ENCODE data around the gene ACTR3. TPM values are rescaled to one million over a fixed set of nuclear protein-coding genes. Genes with fewer than 3 reads are reported as not detected.

ACTR3 gene
- total and polyA plus RNA-seq, 9 donors, result 85.9 to 148 (median 116) TPM

DNA sequence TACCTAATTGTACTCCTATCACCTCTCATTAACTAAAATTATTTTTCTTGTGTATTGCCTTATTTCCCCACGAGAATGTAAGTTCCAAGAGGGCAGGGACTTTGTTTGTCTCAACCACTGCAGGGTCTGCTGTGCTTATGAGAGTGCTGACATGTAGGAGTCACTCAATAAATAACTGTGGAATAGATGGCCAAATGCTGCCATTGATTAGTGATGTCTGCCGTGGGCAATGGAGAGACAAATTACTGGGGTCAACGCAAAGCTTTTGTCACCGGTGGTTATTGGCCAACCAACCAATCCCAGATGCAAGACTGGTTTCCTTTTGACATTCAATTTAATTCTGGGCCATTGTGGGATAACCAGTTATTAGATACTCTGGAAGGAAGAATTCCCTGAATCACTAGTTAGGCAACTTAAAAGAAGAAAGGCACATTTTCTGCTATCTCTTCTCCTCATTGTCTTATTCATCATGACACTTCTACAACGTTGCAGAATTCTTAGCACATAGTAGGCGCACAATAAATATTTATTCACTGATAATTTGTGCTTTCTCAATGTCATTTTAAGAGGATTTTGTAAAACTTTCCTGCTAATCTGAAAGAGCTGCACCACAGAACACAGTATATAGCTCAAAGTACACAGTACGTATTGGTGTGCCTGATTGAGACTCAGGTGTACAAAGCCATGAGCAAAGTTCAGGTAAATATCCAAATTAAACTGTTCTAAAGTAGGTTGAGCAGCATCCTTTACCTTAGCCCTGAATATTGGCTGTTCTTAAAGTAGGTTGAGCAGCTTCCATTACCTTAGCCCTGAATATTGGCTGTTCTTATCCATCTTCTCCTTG lies 95.9 kb downstream of the ACTR3 start:
- Histone ChIP-seq H3K9me3 (replicated peaks; ENCODE audit: control insufficient read depth, low read depth, low read length) (no peaks in the 10 kb centered on the region), H3K27me3 (ENCODE audit: control insufficient read depth, insufficient read depth, low read length) (no peaks in the 10 kb centered on the region), H3K4me3 (ENCODE audit: low read length) (no peak overlapping the region), H3K36me3 (ENCODE audit: control insufficient read depth, insufficient read depth, low read length) (no peaks in the 10 kb centered on the region), H3K4me1 (ENCODE audit: control insufficient read depth, insufficient read depth, low read length) (peaks cover 2% of the 10 kb centered on the region), H3K27ac (ENCODE audit: low read length) (no peak overlapping the region)
- WGBS (ENCODE audit: insufficient coverage), result no CpG with 5 or more reads among the region's 7 CpGs
- no peak for DNase-seq

DNA sequence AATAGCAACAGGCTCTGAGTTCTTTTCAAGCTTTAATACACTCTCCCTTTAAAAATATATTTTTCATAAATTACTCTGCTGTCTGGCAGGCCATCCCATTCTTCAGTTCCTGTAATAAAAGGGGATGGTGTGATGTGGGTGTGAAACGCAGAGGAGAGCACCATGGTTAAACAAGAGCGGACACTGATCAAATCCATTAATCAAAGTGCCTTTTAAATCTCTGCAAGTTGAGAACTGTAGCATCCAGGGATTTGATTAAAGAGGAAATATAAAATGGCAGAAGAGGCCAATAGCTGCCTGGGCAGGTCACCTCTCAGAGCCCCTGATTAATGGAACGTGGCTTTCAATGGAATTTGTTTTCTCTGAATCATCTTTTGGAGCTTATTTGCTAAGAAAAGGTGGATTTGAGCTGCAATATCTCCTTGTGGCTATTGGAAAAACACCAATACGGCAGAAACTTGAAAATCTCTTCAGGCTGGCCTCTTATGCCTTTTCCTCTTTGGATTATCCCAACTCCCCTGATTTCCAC lies 96.9 kb downstream of the ACTR3 start:
- 54% methylated on average over 2 of the region's 4 CpGs for WGBS (ENCODE audit: insufficient coverage)

DNA sequence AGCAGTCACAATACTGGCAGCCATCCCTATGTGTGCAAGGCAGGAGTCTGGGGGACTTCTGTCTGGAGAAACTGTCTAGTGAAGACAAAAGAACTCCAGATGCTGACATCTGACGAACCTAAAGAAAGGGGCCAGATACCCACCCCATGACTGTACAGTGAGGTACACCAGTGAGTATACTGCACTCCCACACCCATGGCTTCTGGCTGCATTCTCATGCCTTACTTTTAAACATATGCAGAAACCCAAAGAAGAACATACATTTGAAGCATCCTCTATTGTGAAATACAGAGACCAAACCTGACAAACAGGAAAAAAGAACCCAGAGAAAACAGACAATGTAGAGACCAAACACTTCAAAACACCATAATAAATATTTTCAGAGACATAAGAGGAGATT lies 102.2 kb downstream of the ACTR3 start:
- WGBS (ENCODE audit: insufficient coverage), result no CpG with 5 or more reads among the region's 1 CpG
- Histone ChIP-seq H3K27me3 (ENCODE audit: control insufficient read depth, insufficient read depth, low read length) (no peaks in the 10 kb centered on the region), H3K27ac (ENCODE audit: low read length) (no peak overlapping the region), H3K36me3 (ENCODE audit: control insufficient read depth, insufficient read depth, low read length) (no peaks in the 10 kb centered on the region), H3K4me3 (ENCODE audit: low read length) (no peak overlapping the region), H3K9me3 (replicated peaks; ENCODE audit: control insufficient read depth, low read depth, low read length) (no peaks in the 10 kb centered on the region), H3K4me1 (ENCODE audit: control insufficient read depth, insufficient read depth, low read length) (no peaks in the 10 kb centered on the region)
- DNase-seq, result no peak

More for the DNA sequence above, 96.9 kb downstream of the ACTR3 start:
- no peaks in the 10 kb centered on the region for H3K4me1 ChIP-seq (ENCODE audit: control insufficient read depth, insufficient read depth, low read length)
- H3K27ac ChIP-seq (ENCODE audit: low read length), result no peak overlapping the region
- no peaks in the 10 kb centered on the region for H3K27me3 ChIP-seq (ENCODE audit: control insufficient read depth, insufficient read depth, low read length)
- H3K4me3 ChIP-seq (ENCODE audit: low read length), result no peak overlapping the region
- H3K36me3 ChIP-seq (ENCODE audit: control insufficient read depth, insufficient read depth, low read length), result no peaks in the 10 kb centered on the region
- H3K9me3 ChIP-seq (replicated peaks; ENCODE audit: control insufficient read depth, low read depth, low read length), result no peaks in the 10 kb centered on the region
- no peak for DNase-seq

DNA sequence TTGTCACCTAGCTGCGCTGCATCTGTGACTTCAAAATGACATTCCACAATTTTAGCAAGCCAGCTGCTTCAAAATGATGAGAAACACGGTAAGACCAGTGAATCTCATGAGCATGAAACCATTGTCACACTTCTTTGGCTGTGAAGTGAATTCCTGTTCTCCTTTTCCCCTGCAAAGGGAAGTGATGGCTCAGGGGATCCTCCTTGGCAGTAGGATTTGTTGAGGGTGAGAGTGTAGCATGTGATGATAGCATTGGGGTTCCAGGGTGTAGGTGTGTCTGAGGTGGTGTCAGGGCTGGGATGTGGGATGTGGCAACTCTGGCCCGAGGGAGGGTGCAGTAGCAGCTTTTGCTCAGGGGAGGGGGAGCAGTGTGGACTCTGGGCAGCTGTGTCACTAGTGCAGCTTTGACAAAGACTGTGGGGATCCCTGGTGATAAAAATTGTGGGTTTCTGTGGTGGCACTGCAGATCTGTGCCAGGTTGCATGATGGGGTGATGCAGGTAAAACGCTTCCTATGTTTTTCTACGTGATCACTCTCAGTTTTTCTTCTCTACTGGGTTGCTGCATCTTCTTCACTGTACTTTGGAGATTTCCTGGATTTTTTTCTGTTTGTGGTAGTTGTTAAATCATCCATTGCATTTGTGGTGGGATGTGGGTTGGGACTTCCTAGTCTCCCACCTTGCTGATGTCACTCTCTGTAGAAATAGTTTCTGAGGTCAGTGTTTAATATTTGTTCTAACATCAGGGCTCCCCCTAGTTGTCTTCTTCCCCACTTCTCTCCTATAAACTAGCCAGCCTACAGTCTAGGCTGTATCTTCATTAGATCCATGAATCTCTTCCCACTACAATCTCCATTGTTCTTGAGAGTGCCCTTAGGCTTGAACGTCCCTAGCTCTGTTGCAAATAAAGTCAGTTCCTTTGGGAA lies 107.0 kb downstream of the ACTR3 start:
- Histone ChIP-seq H3K36me3 (ENCODE audit: control insufficient read depth, insufficient read depth, low read length) (no peaks in the 10 kb centered on the region), H3K4me3 (ENCODE audit: low read length) (no peak overlapping the region), H3K4me1 (ENCODE audit: control insufficient read depth, insufficient read depth, low read length) (no peaks in the 10 kb centered on the region), H3K27me3 (ENCODE audit: control insufficient read depth, insufficient read depth, low read length) (no peaks in the 10 kb centered on the region), H3K9me3 (replicated peaks; ENCODE audit: control insufficient read depth, low read depth, low read length) (no peaks in the 10 kb centered on the region), H3K27ac (ENCODE audit: low read length) (no peak overlapping the region)
- DNase-seq, result no peak
- WGBS (ENCODE audit: insufficient coverage), result 58% methylated on average over 3 of the region's 6 CpGs

DNA sequence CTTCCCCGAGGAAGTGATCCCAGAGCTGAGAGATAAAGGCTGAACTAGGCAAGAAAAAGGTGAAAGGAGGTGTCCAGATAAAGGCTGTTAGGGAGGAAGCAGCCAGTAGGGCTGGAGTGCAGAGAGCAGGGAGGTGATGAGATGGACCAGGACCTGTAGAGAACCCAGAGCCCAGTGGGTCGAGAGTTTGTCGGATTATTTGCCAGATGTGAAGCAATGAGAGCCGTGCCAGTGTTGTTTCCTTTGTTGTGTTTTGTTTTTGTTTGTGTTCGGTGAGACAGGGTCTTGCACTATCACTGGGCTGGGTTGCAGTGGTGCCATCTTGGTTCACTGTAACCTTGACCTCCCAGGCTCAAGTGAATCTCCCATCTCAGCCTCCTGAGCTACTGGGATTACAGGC lies 111.3 kb downstream of the ACTR3 start:
- Histone ChIP-seq H3K4me1 (ENCODE audit: control insufficient read depth, insufficient read depth, low read length) (no peaks in the 10 kb centered on the region), H3K4me3 (ENCODE audit: low read length) (no peak overlapping the region), H3K27me3 (ENCODE audit: control insufficient read depth, insufficient read depth, low read length) (no peaks in the 10 kb centered on the region), H3K36me3 (ENCODE audit: control insufficient read depth, insufficient read depth, low read length) (no peaks in the 10 kb centered on the region), H3K9me3 (replicated peaks; ENCODE audit: control insufficient read depth, low read depth, low read length) (no peaks in the 10 kb centered on the region), H3K27ac (ENCODE audit: low read length) (no peak overlapping the region)
- no peak for DNase-seq
- WGBS (ENCODE audit: insufficient coverage), result 84% methylated on average over 5 of the region's 5 CpGs

DNA sequence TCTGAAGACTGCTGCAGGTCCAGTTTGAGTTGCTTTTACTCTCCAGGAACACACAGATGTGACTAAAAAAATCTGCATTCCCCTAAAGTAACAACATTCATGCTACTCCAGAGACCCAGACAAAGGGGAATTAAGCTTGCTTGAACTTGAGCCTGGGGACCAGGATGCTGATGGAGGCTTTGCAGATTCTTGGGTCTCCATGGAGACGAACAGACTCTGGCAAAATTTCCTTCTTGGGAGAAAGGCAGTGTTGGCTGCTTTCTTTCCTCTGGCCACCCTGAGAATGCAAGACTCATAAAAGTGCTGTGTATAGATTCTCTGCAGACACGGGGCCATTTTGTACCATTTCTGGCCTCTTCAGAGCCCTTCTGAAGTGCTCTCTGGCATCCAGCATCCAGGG lies 112.0 kb downstream of the ACTR3 start:
- 22% methylated on average over 1 of the region's 2 CpGs for WGBS (ENCODE audit: insufficient coverage)
- Histone ChIP-seq H3K9me3 (replicated peaks; ENCODE audit: control insufficient read depth, low read depth, low read length) (no peaks in the 10 kb centered on the region), H3K36me3 (ENCODE audit: control insufficient read depth, insufficient read depth, low read length) (no peaks in the 10 kb centered on the region)

DNA sequence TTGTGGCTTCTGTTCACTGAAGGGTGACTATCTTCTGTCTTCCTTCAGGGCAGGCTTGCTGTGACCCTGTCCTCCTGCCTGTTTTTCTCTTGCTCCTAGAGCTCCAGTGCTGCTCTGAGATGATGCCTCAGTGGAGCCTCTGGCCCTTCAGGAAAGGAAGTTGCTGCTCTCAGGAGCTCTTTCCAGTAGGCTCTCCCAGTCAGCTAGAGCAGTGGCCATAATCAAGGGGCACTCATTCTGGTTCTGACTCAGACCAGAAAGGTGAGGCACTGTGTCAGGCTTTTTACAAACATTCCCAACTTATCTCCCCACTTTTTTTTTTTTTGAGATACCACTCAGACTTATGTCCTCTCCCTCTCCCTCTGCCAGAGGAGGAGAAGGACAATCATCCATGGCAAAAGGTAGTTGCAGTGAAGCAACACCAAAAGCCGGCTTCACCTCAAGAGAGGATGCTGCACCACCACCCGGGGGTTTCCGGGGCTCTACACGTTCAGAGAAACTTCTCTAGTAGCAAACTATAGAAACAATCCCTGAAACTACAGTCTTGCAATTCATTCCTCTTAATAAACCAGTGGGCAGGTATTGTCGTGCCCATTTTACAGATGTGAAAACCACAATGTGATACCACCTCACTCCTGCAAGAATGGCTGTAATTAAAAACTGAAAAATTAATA lies 115.4 kb downstream of the ACTR3 start:
- WGBS (ENCODE audit: insufficient coverage), result 88% methylated on average over 4 of the region's 5 CpGs

More for the DNA sequence above, 112.0 kb downstream of the ACTR3 start:
- Histone ChIP-seq H3K4me3 (ENCODE audit: low read length) (no peak overlapping the region), H3K4me1 (ENCODE audit: control insufficient read depth, insufficient read depth, low read length) (no peaks in the 10 kb centered on the region), H3K27ac (ENCODE audit: low read length) (no peak overlapping the region), H3K27me3 (ENCODE audit: control insufficient read depth, insufficient read depth, low read length) (no peaks in the 10 kb centered on the region)
- no peak for DNase-seq

DNA sequence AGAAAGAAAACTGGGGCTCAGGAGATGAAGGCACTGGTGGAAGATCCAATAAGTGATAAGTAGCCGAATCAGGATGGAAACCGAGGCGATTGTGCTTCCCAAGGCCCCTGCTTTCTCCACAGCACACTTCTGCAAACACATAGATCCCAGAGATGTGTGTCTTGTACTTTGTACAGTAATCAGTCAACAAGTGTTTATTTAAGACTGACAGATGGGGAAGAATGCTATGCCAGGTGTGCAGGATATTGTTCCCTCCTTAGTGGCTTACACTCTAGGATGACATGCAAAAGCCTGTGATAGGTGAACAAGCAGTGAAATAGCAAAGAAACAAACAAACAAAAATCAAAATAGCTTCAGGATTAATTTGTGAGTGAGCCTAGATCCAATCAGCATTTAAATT lies 116.6 kb downstream of the ACTR3 start:
- H3K27ac ChIP-seq (ENCODE audit: low read length), result no peak overlapping the region
- H3K9me3 ChIP-seq (replicated peaks; ENCODE audit: control insufficient read depth, low read depth, low read length), result no peaks in the 10 kb centered on the region
- H3K27me3 ChIP-seq (ENCODE audit: control insufficient read depth, insufficient read depth, low read length), result no peaks in the 10 kb centered on the region
- DNase-seq, result no peak
- H3K4me3 ChIP-seq (ENCODE audit: low read length), result no peak overlapping the region
- H3K4me1 ChIP-seq (ENCODE audit: control insufficient read depth, insufficient read depth, low read length), result peaks cover 12% of the 10 kb centered on the region
- no CpG with 5 or more reads among the region's 3 CpGs for WGBS (ENCODE audit: insufficient coverage)
- no peaks in the 10 kb centered on the region for H3K36me3 ChIP-seq (ENCODE audit: control insufficient read depth, insufficient read depth, low read length)

More for the DNA sequence above, 115.4 kb downstream of the ACTR3 start:
- Histone ChIP-seq H3K27me3 (ENCODE audit: control insufficient read depth, insufficient read depth, low read length) (no peaks in the 10 kb centered on the region), H3K36me3 (ENCODE audit: control insufficient read depth, insufficient read depth, low read length) (no peaks in the 10 kb centered on the region), H3K4me1 (ENCODE audit: control insufficient read depth, insufficient read depth, low read length) (peaks cover 12% of the 10 kb centered on the region), H3K9me3 (replicated peaks; ENCODE audit: control insufficient read depth, low read depth, low read length) (no peaks in the 10 kb centered on the region), H3K4me3 (ENCODE audit: low read length) (no peak overlapping the region), H3K27ac (ENCODE audit: low read length) (no peak overlapping the region)
- no peak for DNase-seq

DNA sequence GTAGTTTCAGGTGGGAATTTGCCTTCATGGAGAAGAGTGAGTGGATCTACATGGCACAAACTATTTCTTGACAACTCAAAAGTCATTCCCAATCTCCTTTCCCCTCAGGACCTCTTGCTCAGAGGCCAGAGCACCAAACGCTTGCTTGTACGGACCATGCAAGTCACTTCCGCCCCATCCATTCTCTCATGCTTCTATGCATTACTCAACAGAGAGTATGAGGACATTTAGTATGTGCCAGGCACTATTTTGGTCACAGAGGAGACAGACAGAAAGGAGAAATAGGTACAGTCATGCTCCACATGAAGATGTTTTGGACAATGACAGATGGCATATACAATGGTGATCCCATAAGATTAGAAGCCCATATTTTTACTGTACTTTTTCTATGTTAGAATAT lies 117.5 kb downstream of the ACTR3 start:
- peaks cover 12% of the 10 kb centered on the region for H3K4me1 ChIP-seq (ENCODE audit: control insufficient read depth, insufficient read depth, low read length)
- no peaks in the 10 kb centered on the region for H3K36me3 ChIP-seq (ENCODE audit: control insufficient read depth, insufficient read depth, low read length)
- H3K27ac ChIP-seq (ENCODE audit: low read length), result no peak overlapping the region
- H3K4me3 ChIP-seq (ENCODE audit: low read length), result no peak overlapping the region
- no peaks in the 10 kb centered on the region for H3K9me3 ChIP-seq (replicated peaks; ENCODE audit: control insufficient read depth, low read depth, low read length)
- WGBS (ENCODE audit: insufficient coverage), result no CpG with 5 or more reads among the region's 3 CpGs
- no peaks in the 10 kb centered on the region for H3K27me3 ChIP-seq (ENCODE audit: control insufficient read depth, insufficient read depth, low read length)
- no peak for DNase-seq
